ENCODE data around the gene ANXA2.

The ANXA2 gene

GRCh38 chr15:60358935-60359682, 38.7 kb downstream of the ANXA2 start:
- no peak for FAIRE-seq

GRCh38 chr15:60356832-60357231, 41.0 kb downstream of the ANXA2 start:
- no peak for DNase-seq (ENCODE audit: insufficient read length, low spot score)
- TF ChIP-seq, protein P1, sequence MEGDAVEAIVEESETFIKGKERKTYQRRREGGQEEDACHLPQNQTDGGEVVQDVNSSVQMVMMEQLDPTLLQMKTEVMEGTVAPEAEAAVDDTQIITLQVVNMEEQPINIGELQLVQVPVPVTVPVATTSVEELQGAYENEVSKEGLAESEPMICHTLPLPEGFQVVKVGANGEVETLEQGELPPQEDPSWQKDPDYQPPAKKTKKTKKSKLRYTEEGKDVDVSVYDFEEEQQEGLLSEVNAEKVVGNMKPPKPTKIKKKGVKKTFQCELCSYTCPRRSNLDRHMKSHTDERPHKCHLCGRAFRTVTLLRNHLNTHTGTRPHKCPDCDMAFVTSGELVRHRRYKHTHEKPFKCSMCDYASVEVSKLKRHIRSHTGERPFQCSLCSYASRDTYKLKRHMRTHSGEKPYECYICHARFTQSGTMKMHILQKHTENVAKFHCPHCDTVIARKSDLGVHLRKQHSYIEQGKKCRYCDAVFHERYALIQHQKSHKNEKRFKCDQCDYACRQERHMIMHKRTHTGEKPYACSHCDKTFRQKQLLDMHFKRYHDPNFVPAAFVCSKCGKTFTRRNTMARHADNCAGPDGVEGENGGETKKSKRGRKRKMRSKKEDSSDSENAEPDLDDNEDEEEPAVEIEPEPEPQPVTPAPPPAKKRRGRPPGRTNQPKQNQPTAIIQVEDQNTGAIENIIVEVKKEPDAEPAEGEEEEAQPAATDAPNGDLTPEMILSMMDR (IDR thresholded peaks at IDR 0.05; ENCODE audit: insufficient read depth, missing control alignments) = no peak
- no peak for FAIRE-seq

More at GRCh38 chr15:60358935-60359682, 38.7 kb downstream of the ANXA2 start:
- TF ChIP-seq, protein P1 (IDR thresholded peaks at IDR 0.05; ENCODE audit: insufficient read depth, missing control alignments) = no peak
- DNase-seq (ENCODE audit: insufficient read length, low spot score) = no peak

GRCh38 chr15:60355148-60355857, 42.5 kb downstream of the ANXA2 start:
- TF ChIP-seq, protein P1 (IDR thresholded peaks at IDR 0.05; ENCODE audit: insufficient read depth, missing control alignments) = no peak
- no peak for DNase-seq (ENCODE audit: insufficient read length, low spot score)
- no peak for FAIRE-seq

GRCh38 chr15:60353245-60353920, 44.4 kb downstream of the ANXA2 start:
- TF ChIP-seq, protein P1 (IDR thresholded peaks at IDR 0.05; ENCODE audit: insufficient read depth, missing control alignments) = no peak
- DNase-seq (ENCODE audit: insufficient read length, low spot score) = no peak
- no peak for FAIRE-seq

GRCh38 chr15:60352525-60352924, 45.3 kb downstream of the ANXA2 start:
- TF ChIP-seq, protein P1 (IDR thresholded peaks at IDR 0.05; ENCODE audit: insufficient read depth, missing control alignments) = no peak
- FAIRE-seq (no peak), DNase-seq (ENCODE audit: insufficient read length, low spot score) (no peak)

DNA sequence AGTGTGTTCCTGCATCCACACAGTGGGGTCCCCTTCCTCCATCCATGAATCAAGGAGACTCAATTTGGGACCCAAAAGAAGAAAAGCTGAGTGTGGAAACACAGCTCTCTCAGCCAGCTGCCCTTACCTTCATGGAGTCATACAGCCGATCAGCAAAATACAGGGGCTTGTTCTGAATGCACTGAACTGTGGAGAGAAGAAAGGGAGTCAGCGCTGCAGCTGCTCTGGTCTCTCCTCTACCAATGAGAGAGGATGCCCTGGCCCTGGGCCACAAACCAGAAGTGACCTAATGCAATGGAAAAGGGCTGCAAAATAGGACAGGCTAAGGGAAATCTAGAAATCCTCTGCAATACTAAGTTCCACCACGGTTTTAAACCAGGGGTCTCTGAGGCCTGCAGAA, 46.7 kb downstream of the ANXA2 start:
- DNase-seq (ENCODE audit: insufficient read length, low spot score) (no peak), FAIRE-seq (no peak)
- TF ChIP-seq, protein P1 (IDR thresholded peaks at IDR 0.05; ENCODE audit: insufficient read depth, missing control alignments) = no peak
